ENCODE results near the gene MED13L.

MED13L gene

GRCh38 chr12:116106870-116107269, 170.6 kb downstream of the MED13L start:
- TF ChIP-seq SIN3A (IDR thresholded peaks at IDR 0.05; ENCODE audit: borderline replicate concordance, insufficient read depth, low read length), result no peak

GRCh38 chr12:116104167-116104767, 173.2 kb downstream of the MED13L start:
- TF ChIP-seq REST (IDR thresholded peaks at IDR 0.05; ENCODE audit: insufficient read depth in 1 of 2, low read depth in 2 of 2, low read length in 2 of 2), result no peak
- no peak for TF ChIP-seq SIN3A (IDR thresholded peaks at IDR 0.05; ENCODE audit: borderline replicate concordance, insufficient read depth, low read length)
- no peak for TF ChIP-seq POLR2AphosphoS5 (IDR thresholded peaks at IDR 0.05; ENCODE audit: low read depth, low read length)
- TF ChIP-seq TAF1 (IDR thresholded peaks at IDR 0.05; ENCODE audit: borderline replicate concordance, insufficient read depth, low read length), result no peak
- no peak for TF ChIP-seq FOXP2 (optimal IDR thresholded peaks at IDR 0.05; ENCODE audit: borderline replicate concordance, extremely low read depth, extremely low read length, insufficient read depth)

GRCh38 chr12:116101991-116102390, 175.5 kb downstream of the MED13L start:
- TF ChIP-seq SIN3A (IDR thresholded peaks at IDR 0.05; ENCODE audit: borderline replicate concordance, insufficient read depth, low read length) (no peak), TAF1 (IDR thresholded peaks at IDR 0.05; ENCODE audit: borderline replicate concordance, insufficient read depth, low read length) (no peak), FOXP2 (optimal IDR thresholded peaks at IDR 0.05; ENCODE audit: borderline replicate concordance, extremely low read depth, extremely low read length, insufficient read depth) (no peak), REST (IDR thresholded peaks at IDR 0.05; ENCODE audit: insufficient read depth in 1 of 2, low read depth in 2 of 2, low read length in 2 of 2) (no peak), POLR2AphosphoS5 (IDR thresholded peaks at IDR 0.05; ENCODE audit: low read depth, low read length) (no peak)

- no peak for TF ChIP-seq SIN3A (IDR thresholded peaks at IDR 0.05; ENCODE audit: borderline replicate concordance, insufficient read depth, low read length)
- no peak for TF ChIP-seq FOXP2 (optimal IDR thresholded peaks at IDR 0.05; ENCODE audit: borderline replicate concordance, extremely low read depth, extremely low read length, insufficient read depth)
- TF ChIP-seq POLR2AphosphoS5 (IDR thresholded peaks at IDR 0.05; ENCODE audit: low read depth, low read length), result no peak
- no peak for TF ChIP-seq TAF1 (IDR thresholded peaks at IDR 0.05; ENCODE audit: borderline replicate concordance, insufficient read depth, low read length)
- TF ChIP-seq REST (IDR thresholded peaks at IDR 0.05; ENCODE audit: insufficient read depth in 1 of 2, low read depth in 2 of 2, low read length in 2 of 2), result no peak
Measured at GRCh38 chr12:116099652-116100432, 177.7 kb downstream of the MED13L start.

GRCh38 chr12:116096874-116097273, 180.6 kb downstream of the MED13L start:
- no peak for TF ChIP-seq FOXP2 (optimal IDR thresholded peaks at IDR 0.05; ENCODE audit: borderline replicate concordance, extremely low read depth, extremely low read length, insufficient read depth)
- no peak for TF ChIP-seq POLR2AphosphoS5 (IDR thresholded peaks at IDR 0.05; ENCODE audit: low read depth, low read length)
- no peak for TF ChIP-seq TAF1 (IDR thresholded peaks at IDR 0.05; ENCODE audit: borderline replicate concordance, insufficient read depth, low read length)
- TF ChIP-seq SIN3A (IDR thresholded peaks at IDR 0.05; ENCODE audit: borderline replicate concordance, insufficient read depth, low read length), result no peak
- no peak for TF ChIP-seq REST (IDR thresholded peaks at IDR 0.05; ENCODE audit: insufficient read depth in 1 of 2, low read depth in 2 of 2, low read length in 2 of 2)

All from PFSK-1 (cell line).